ENCODE data around the gene MEI1.

GRCh38 chr22:41813726-41814410, 114.6 kb downstream of the MEI1 start:
- TF ChIP-seq KDM1A (IDR thresholded peaks at IDR 0.05) (no peak), CHD2 (IDR thresholded peaks at IDR 0.05; ENCODE audit: low read depth, low read length) (no peak)

All from K562 (cell line).